IMR-90 (cell line): ENCODE measurements around the gene PYGB. TPM values are rescaled to one million over a fixed set of nuclear protein-coding genes. Genes with fewer than 3 reads are reported as not detected.

Source experiments
- ATAC-seq: fragments of 200-7000 bp; cut with Tn5 transposase; 2 replicates; pipeline ENCODE4 v1.9.1; 2020; ENCODE audit warnings: low read depth, mild to moderate bottlenecking, moderate library complexity
- BruUV-seq: library from RNA; stranded (reverse); fragments of 400-500 nt; replicated peaks from 2 replicates; lab custom pipeline; 2021; lab: Mats Ljungman, UMichigan
- CTCF ChIA-PET: fragments of 300-600 bp; formaldehyde crosslinking; extraction: SDS; loops from one replicate; lab custom pipeline; 2021; ENCODE audit warnings: antibody characterized with exemption; lab: Yijun Ruan, JAX
- POLR2A ChIA-PET: fragments of 300-600 bp; sonication (Branson Sonifier 250); formaldehyde crosslinking; loops from one replicate; lab custom pipeline; 2022; ENCODE audit warnings: antibody characterized with exemption; ENCODE audit not compliant: unreplicated experiment; lab: Charles Lee
- DNase-seq: peaks from one replicate; pipeline ENCODE4 v3.0.0; 2013
- H2AFZ ChIP-seq: replicated peaks from 2 replicates; pipeline ENCODE3; 2013; ENCODE audit warnings: low read length, mild to moderate bottlenecking; ENCODE audit not compliant: poor library complexity
- H2AK5ac ChIP-seq: 2 replicates; pipeline ENCODE4 v1.6.1; 2013; ENCODE audit warnings: low read depth, low read length, inconsistent platforms
- H2AK9ac ChIP-seq: replicated peaks from 2 replicates; pipeline ENCODE3; 2013; ENCODE audit warnings: mild to moderate bottlenecking, low read depth, low read length, moderate library complexity; ENCODE audit not compliant: poor library complexity
- H2BK120ac ChIP-seq: 2 replicates; pipeline ENCODE4 v1.6.1; 2013; ENCODE audit warnings: low read depth, low read length, inconsistent platforms
- H2BK15ac ChIP-seq: 3 replicates; pipeline ENCODE4 v1.6.1; 2013; ENCODE audit warnings: low read depth, low read length, inconsistent platforms
- H2BK20ac ChIP-seq: 2 replicates; pipeline ENCODE4 v1.6.1; 2013; ENCODE audit warnings: low read depth, mild to moderate bottlenecking, inconsistent platforms, low read length, moderate library complexity
- H2BK5ac ChIP-seq: 2 replicates; pipeline ENCODE4 v1.6.1; 2013; ENCODE audit warnings: mild to moderate bottlenecking, low read depth, low read length, inconsistent platforms; ENCODE audit not compliant: poor library complexity, severe bottlenecking
- H3K14ac ChIP-seq: replicated peaks from 2 replicates; pipeline ENCODE4 v1.6.1; 2013; ENCODE audit warnings: low read depth, low read length, inconsistent platforms
- H3K18ac ChIP-seq: 2 replicates; pipeline ENCODE4 v1.6.1; 2013; ENCODE audit warnings: low read depth, low read length, control low read depth
- H3K23ac ChIP-seq: 2 replicates; pipeline ENCODE4 v1.6.1; 2013; ENCODE audit warnings: low read depth, low read length, inconsistent platforms
- H3K27ac ChIP-seq: 2 replicates; pipeline ENCODE4 v1.5.1; 2013; ENCODE audit warnings: mild to moderate bottlenecking, control low read depth, low read length; ENCODE audit not compliant: insufficient read depth
- H3K27me3 ChIP-seq: 2 replicates; pipeline ENCODE4 v1.6.1; 2013; ENCODE audit warnings: low read length; ENCODE audit not compliant: control insufficient read depth, insufficient read depth
- H3K36me3 ChIP-seq: 2 replicates; pipeline ENCODE4 v1.6.1; 2013; ENCODE audit warnings: low read length, mixed read lengths; ENCODE audit not compliant: control insufficient read depth, insufficient read depth
- H3K4ac ChIP-seq: 2 replicates; pipeline ENCODE4 v1.6.1; 2013; ENCODE audit warnings: low read depth, low read length, inconsistent platforms
- H3K4me1 ChIP-seq: 2 replicates; pipeline ENCODE4 v1.6.1; 2013; ENCODE audit warnings: low read length, mixed read lengths; ENCODE audit not compliant: control insufficient read depth, insufficient read depth
- H3K4me2 ChIP-seq: 2 replicates; pipeline ENCODE4 v1.6.1; 2013; ENCODE audit warnings: low read depth, mild to moderate bottlenecking, control low read depth, low read length, moderate library complexity
- H3K4me3 ChIP-seq: 2 replicates; pipeline ENCODE4 v1.5.1; 2013; ENCODE audit warnings: low read depth, mild to moderate bottlenecking, control low read depth, low read length, moderate library complexity; ENCODE audit not compliant: insufficient read depth
- H3K56ac ChIP-seq: 2 replicates; pipeline ENCODE4 v1.6.1; 2013; ENCODE audit warnings: low read length, inconsistent platforms; ENCODE audit not compliant: insufficient read depth; ENCODE audit errors: extremely low read depth
- H3K79me1 ChIP-seq, 2 experiments: 2 replicates each; pipeline ENCODE4 v1.6.1; 2013; ENCODE audit warnings: low read length in 2 of 2, inconsistent platforms in 1 of 2, low read depth in 1 of 2
- H3K9ac ChIP-seq: 2 replicates; pipeline ENCODE4 v1.6.1; 2013; ENCODE audit warnings: low read depth, low read length, control low read depth
- H3K9me1 ChIP-seq: 2 replicates; pipeline ENCODE4 v1.6.1; 2013; ENCODE audit warnings: low read length, inconsistent platforms; ENCODE audit not compliant: insufficient read depth
- H3K9me3 ChIP-seq: 2 replicates; pipeline ENCODE4 v1.6.1; 2013; ENCODE audit warnings: low read length; ENCODE audit not compliant: control insufficient read depth, insufficient read depth
- H4K20me1 ChIP-seq: 2 replicates; pipeline ENCODE4 v1.6.1; 2013; ENCODE audit warnings: low read length, inconsistent platforms; ENCODE audit not compliant: insufficient read depth
- H4K5ac ChIP-seq: 2 replicates; pipeline ENCODE4 v1.6.1; 2013; ENCODE audit warnings: mild to moderate bottlenecking, low read depth, low read length, control low read depth
- H4K8ac ChIP-seq, 2 experiments: 2 replicates each; pipeline ENCODE4 v1.6.1; 2013; ENCODE audit warnings: low read depth in 2 of 2, low read length in 2 of 2, control low read depth in 1 of 2, inconsistent platforms in 1 of 2
- H4K91ac ChIP-seq: 2 replicates; pipeline ENCODE4 v1.6.1; 2013; ENCODE audit warnings: low read depth, low read length, inconsistent platforms; ENCODE audit not compliant: insufficient read depth
- CEBPB ChIP-seq: IDR thresholded peaks from 2 replicates; pipeline ENCODE4 v1.6.1; 2012; ENCODE audit warnings: low read depth, low read length, improper control_type of control experiment
- MAZ ChIP-seq: IDR thresholded peaks from 2 replicates; pipeline ENCODE4 v1.6.1; 2012; ENCODE audit warnings: low read depth, mild to moderate bottlenecking, low read length, improper control_type of control experiment, moderate library complexity, borderline replicate concordance
- RAD21 ChIP-seq: IDR thresholded peaks from 2 replicates; pipeline ENCODE4 v1.6.1; 2012; ENCODE audit warnings: low read length, improper control_type of control experiment
- SMC3 ChIP-seq: fragments of 150-350 bp; IDR thresholded peaks from 2 replicates; pipeline ENCODE4 v1.6.1; 2016; ENCODE audit warnings: low read depth, mild to moderate bottlenecking, antibody characterized with exemption, low read length, moderate library complexity
- WGBS, 2 experiments: methylation state at CpG; one replicate each; pipeline versions ENCODE4 v1.1.5 to v1.1.7; 2013; ENCODE audit warnings: missing lambda C conversion rate in 2 of 2; ENCODE audit not compliant: insufficient read length in 1 of 2; ENCODE audit errors: extremely low coverage in 2 of 2; 5-methylcytosine and 5-hydroxymethylcytosine counted together
- dilution Hi-C: fragments of 300-500 bp; cut with HindIII; formaldehyde crosslinking; loops from one replicate; pipeline ENCODE4 v1.14.3; 2018; ENCODE audit warnings: low sequenced_read_pairs; ENCODE audit not compliant: unreplicated experiment
- in situ Hi-C: fragments of 300-500 bp; cut with MboI; formaldehyde crosslinking; loops from 3 replicates; pipeline ENCODE4 v1.14.3; 2019; ENCODE audit warnings: low sequenced_read_pairs, inconsistent platforms, mixed read lengths
- intact Hi-C: fragments of 100-400 bp; cut with micrococcal nuclease; formaldehyde crosslinking; loops from 2 replicates; pipeline ENCODE4 v1.10.0; 2022
- polyA plus RNA-seq, 3 experiments: library from polyadenylated mRNA; depleted of rRNA; stranded (reverse); fragments of >200 nt; gene quantifications; 2 replicates each; pipeline ENCODE4 v1.2.3, GENCODE V29; 2012; ENCODE audit warnings: low replicate concordance in 1 of 3
- total RNA-seq: library from RNA; depleted of rRNA; stranded (reverse); fragments of >200 nt; gene quantifications from 2 replicates; pipeline ENCODE4 v1.2.3, GENCODE V29; 2012
- TF ChIP-seq, protein P1 (sequence below): fragments of 150-350 bp; IDR thresholded peaks from 2 replicates; pipeline ENCODE4 v1.6.1; 2016; ENCODE audit warnings: low read depth, mild to moderate bottlenecking, low read length, moderate library complexity, borderline replicate concordance
- TF ChIP-seq, protein P2 (sequence below): conservative IDR thresholded peaks from 2 replicates; pipeline ENCODE4 v1.5.1; 2012; ENCODE audit warnings: mild to moderate bottlenecking, low read depth, low read length, improper control_type of control experiment

PYGB gene
- total and polyA plus RNA-seq, 2 of the 4 experiments (the other 2 are of a cell fraction), result 72.4 to 83.1 TPM

DNA sequence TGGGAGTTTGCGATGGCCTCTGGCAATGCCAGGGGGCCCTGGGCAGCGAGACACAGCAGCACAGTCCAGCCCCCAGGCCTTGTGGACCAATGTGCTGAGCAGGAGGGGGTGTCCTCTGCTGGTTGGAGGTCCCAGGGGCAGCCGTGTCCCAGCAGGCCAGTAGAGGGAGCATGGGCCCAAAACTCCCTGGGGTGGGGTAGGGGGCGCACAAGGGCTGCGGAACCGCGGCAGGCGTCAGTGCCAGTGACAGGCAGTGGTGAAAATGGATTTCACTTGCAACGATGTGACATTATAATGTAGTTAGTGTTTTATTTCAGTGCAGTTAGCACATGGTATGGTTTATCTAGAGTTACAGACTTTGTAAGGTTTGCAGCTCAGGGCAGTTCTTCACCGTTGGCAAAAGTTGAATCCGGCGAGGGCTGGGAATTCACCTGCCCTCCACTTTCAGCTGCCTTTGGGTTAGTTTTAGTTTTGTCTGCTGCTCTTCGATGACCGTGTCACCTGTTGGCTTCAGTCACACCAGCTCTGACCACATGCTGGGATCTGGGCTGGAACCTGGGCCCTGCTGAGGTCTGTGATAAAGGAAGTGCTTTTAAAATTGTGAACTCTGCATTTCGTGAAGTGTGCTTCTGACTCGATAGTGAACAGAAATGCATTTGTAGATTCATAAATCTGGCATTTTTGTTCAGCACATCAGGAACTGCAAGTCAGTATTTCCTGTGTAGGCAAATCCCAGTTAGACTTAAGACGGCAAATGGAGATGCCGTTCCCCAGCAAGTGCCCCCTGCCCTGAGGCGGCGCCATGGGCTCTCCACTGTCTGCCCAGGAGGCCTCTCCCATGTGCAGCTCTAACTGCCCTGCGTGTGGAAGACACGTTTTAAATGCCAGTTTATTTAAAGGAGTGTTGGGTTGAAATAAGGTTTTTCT, 46.8 kb downstream of the PYGB start:
- no peak overlapping the region for H2BK5ac ChIP-seq
- no peak overlapping the region for H3K4ac ChIP-seq
- no peak overlapping the region for H4K5ac ChIP-seq
- no peak overlapping the region for H3K23ac ChIP-seq
- no peak overlapping the region for H3K18ac ChIP-seq
- H3K14ac ChIP-seq, result no peak overlapping the region
- peaks cover 10% of the 10 kb centered on the region; the same call in 1 of the 2 replicates for H4K20me1 ChIP-seq
- H3K27me3 ChIP-seq, result no peaks in the 10 kb centered on the region
- ChIA-PET POLR2A (no interaction called here), CTCF (interaction anchor here (1.4 to 3.2 kb wide), 5 partner anchors 8 to 104 kb away, joined by 3 to 24 read pairs (median 4); partner anchors contain the start of gene PYGB)
- H2BK15ac ChIP-seq, result no peak overlapping the region
- in situ Hi-C loops, result loop anchor here (5.0 to 10.0 kb wide), 2 partner anchors 100 to 103 kb away; partner anchors contain the start of gene ENTPD6
- no peak overlapping the region for H4K91ac ChIP-seq
- H2AK5ac ChIP-seq, result no peak overlapping the region
- no peak overlapping the region for H2AK9ac ChIP-seq
- H3K4me3 ChIP-seq, result no peak overlapping the region
- H2AFZ ChIP-seq, result peak overlapping the region; percentile 44
- no peak for TF ChIP-seq CEBPB
- TF ChIP-seq MAZ, result peak; percentile 78; the same call in 1 of the 2 replicates
- TF ChIP-seq, protein P1, sequence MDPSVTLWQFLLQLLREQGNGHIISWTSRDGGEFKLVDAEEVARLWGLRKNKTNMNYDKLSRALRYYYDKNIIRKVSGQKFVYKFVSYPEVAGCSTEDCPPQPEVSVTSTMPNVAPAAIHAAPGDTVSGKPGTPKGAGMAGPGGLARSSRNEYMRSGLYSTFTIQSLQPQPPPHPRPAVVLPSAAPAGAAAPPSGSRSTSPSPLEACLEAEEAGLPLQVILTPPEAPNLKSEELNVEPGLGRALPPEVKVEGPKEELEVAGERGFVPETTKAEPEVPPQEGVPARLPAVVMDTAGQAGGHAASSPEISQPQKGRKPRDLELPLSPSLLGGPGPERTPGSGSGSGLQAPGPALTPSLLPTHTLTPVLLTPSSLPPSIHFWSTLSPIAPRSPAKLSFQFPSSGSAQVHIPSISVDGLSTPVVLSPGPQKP, result no peak
- TF ChIP-seq, protein P2, sequence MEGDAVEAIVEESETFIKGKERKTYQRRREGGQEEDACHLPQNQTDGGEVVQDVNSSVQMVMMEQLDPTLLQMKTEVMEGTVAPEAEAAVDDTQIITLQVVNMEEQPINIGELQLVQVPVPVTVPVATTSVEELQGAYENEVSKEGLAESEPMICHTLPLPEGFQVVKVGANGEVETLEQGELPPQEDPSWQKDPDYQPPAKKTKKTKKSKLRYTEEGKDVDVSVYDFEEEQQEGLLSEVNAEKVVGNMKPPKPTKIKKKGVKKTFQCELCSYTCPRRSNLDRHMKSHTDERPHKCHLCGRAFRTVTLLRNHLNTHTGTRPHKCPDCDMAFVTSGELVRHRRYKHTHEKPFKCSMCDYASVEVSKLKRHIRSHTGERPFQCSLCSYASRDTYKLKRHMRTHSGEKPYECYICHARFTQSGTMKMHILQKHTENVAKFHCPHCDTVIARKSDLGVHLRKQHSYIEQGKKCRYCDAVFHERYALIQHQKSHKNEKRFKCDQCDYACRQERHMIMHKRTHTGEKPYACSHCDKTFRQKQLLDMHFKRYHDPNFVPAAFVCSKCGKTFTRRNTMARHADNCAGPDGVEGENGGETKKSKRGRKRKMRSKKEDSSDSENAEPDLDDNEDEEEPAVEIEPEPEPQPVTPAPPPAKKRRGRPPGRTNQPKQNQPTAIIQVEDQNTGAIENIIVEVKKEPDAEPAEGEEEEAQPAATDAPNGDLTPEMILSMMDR, result peak; percentile 99
- TF ChIP-seq RAD21, result peak; percentile 85
- TF ChIP-seq SMC3, result peak; percentile 88
- no peak overlapping the region for H2BK120ac ChIP-seq
- H3K79me1 ChIP-seq, result peaks cover 0 to 24% of the 10 kb centered on the region in 2 experiments; a peak in 2 of 4 replicates
- ATAC-seq, result peak; percentile 81
- no peak overlapping the region for H3K4me2 ChIP-seq
- dilution Hi-C loops, result no loop called here
- H3K9ac ChIP-seq, result no peak overlapping the region
- no peaks in the 10 kb centered on the region for H3K9me3 ChIP-seq
- H2BK20ac ChIP-seq, result no peak overlapping the region
- WGBS, 2 experiments, result 58% methylated on average over 9 of the region's 22 CpGs; no CpG with 5 or more reads in 1 of the 2 experiments
- no TSS peak for BruUV-seq
- H3K9me1 ChIP-seq, result no peaks in the 10 kb centered on the region; the same call in 1 of the 2 replicates
- H3K56ac ChIP-seq, result no peak overlapping the region
- H4K8ac ChIP-seq, result no peak overlapping the region
- intact Hi-C loops, result loop anchor here (1.0 kb wide), 1 partner anchor 105 kb away; no protein-coding TSS in a partner anchor
- peaks cover 7% of the 10 kb centered on the region for H3K4me1 ChIP-seq
- DNase-seq, result peak; percentile 52
- H3K36me3 ChIP-seq, result peaks cover 47% of the 10 kb centered on the region
- H3K27ac ChIP-seq, result no peak overlapping the region
